ENCODE measurements around the gene TEKT5.
A peak's percentile ranks its signal among the peaks of the same experiment; 100 is the strongest.
"Not testable (repeated sequence)": the region's sequence is repeated elsewhere in the genome, so short reads cannot be mapped to it uniquely, and the experiment has no call there.

Gene TEKT5

GRCh38 chr16:10694830-10695229 lies at the start of gene TEKT5:
TEKT5 (minus strand) TSS chr16:10694930; CDS start chr16:10694873, 57 bp downstream.
- no peak for DNase-seq

- peak; percentile 100 for DNase-seq
Measured at GRCh38 chr16:10743610-10744369, 49.1 kb upstream of the TEKT5 start, which contains the start of gene NUBP1. NUBP1 (plus strand) TSS chr16:10743842; CDS start chr16:10743864, 22 bp downstream.

DNA sequence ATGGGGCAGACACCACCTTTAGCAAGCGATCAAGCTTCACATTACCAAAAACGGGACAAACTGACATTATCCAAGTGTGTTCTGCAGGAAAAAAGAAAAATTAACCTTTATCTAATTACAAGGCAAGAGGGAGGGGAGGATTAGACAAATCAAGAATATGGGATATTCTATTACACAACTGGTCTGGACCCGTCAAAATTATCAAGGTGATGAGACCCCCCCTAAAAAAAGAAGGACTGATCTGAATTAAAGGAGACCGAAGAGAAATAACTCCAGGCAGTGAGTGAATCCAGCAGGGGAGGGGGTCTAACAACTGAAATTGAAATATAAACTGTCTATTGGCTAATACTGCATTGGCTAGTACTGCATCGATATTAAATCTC lies 48.5 kb upstream of the TEKT5 start:
- DNase-seq, result no peak

DNA sequence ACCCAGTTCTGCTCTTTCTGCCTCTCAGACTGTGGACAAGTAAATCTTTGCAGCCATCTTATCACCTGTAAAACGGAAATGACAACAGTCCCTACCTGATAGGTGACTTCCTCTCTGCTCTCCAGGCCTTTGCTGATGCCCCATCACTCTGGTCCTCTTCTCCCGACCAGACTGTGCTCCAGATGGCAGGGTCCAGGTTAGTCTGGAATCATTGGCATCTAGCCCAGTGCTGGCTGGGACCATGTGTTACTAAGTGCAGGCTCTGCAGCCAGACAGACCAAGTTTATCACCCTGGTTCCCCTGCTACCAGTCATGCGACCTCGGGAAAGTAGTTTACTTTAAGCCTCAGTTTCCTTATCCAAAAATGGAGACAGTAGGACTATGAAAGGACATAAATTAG lies 47.1 kb upstream of the TEKT5 start:
- DNase-seq, result no peak

DNA sequence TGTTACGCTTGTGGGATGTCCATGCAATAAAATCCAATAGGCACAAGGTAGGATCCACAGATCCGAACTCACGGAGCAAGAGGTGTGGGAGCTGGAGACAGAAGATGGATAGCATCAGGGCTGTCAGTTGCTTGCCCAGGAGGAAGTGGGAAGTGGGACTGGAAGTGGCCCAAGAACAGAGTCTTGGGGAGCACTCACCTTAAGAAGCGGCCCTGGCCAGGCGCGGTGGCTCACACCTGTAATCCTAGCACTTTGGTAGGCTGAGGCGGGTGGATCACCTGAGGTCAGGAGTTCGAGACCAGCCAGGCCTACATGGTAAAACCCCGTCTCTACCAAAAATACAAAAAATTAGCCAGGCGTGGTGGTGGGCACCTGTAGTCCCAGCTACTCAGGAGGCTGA lies 46.5 kb upstream of the TEKT5 start:
- DNase-seq, result not testable (repeated sequence)

GRCh38 chr16:10740845-10741208 lies 46.1 kb upstream of the TEKT5 start:
- no peak for DNase-seq

DNA sequence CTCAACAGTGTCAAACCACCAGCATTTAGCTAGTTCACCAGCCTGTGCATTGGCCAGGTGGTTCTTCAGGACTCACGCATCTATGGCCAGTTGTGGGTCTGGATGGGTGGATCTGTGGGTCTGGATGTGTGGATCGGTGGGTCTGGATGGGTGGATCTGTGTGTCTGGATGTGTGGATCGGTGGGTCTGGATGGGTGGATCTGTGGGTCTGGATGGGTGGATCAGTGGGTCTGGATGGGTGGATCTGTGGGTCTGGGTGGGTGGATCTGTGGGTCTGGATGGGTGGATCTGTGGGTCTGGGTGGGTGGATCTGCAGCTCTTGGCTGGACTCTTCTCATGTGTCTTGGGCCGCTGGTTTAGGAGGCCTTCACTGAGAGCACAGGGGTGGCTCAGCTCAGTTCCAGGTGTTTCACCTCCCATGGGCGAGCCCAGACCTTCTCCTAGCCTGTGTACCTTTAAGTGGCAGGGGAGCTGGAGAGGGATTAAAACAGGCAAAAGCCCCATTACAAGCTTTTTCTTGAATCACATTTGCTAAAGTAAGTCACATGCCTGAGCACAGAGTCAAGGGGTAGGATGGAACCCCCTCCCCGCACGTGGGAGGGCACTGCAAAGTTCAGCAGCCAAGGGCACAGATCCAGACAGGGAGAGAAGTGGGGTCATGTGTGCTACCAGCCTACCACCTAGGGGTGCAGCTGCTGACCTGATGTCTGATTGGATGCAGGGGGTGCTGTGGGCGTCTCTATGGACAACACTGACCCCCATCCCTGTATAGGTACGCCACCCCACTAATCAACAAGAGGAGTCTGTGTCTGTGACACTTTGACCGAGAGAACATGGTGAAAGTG lies 45.5 kb upstream of the TEKT5 start:
- DNase-seq, result no peak

GRCh38 chr16:10738231-10739077 lies 43.7 kb upstream of the TEKT5 start:
- peak; percentile 46 for DNase-seq

- DNase-seq, result peak; percentile 80
Measured at GRCh38 chr16:10737068-10737625, 42.4 kb upstream of the TEKT5 start.

DNA sequence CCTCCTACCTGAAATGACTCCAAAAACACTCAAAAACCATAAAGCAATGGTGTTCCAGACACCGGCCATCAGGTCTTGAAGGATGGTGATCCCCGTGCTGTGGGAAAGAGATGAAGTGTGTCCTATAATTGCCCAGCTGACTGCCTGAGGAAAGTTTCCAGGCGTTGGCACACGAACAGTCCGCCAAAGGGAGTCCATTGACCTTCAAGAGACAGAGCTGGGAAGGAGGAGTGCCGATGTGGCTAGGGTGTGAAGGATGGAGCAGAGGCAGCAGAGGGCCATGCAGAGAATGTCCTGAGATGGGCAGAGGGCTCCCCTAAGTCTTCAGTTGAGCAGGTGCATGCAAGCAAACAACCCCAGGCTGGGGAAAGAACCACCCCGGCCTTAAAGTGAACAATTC lies 37.1 kb upstream of the TEKT5 start:
- no peak for DNase-seq

GRCh38 chr16:10729104-10730048 lies 34.6 kb upstream of the TEKT5 start:
- no peak for DNase-seq

GRCh38 chr16:10728003-10728887 lies 33.5 kb upstream of the TEKT5 start:
- no peak for DNase-seq

DNA sequence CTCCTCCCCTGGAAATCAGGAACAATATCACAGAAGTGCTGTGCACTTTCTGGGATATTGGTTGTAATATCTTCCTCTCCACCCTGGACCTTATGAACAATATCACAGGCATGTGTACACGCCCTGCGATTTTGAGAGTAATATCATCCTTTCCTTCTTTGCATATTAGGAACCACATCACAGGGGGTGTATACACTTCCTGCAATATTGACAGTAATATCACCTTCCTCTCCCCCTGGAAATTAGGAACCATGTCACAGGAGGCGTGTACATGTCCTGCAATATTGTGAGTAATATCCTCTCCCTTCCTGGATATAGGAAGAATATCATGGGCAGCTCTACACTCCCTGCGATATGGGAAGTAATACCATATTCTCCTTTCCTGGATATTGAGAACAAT lies 14.2 kb upstream of the TEKT5 start:
- no peak for DNase-seq

GRCh38 chr16:10699756-10700155 lies 5.0 kb upstream of the TEKT5 start:
- DNase-seq, result no peak

- DNase-seq, result no peak
Measured at GRCh38 chr16:10694306-10694705, 424 bp downstream of the TEKT5 start.

DNA sequence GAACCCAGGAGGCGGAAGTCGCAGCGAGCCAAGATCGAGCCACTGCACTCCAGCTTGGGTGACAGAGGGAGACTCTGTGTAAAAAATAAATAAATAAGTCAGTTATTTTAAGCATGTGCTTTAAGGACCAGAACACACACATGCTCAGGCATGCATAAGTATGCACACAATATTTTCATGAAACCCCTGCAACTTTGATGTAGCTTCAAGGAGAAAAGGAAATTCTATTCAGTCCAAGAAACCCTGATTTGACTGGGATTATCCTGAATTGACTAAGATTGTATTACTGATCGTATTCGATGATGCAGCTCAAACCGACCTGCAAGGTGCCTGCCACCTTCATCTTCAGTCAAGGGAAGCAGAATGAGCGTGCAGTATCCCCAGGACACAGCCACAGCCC lies 841 bp downstream of the TEKT5 start:
- no peak for DNase-seq

DNA sequence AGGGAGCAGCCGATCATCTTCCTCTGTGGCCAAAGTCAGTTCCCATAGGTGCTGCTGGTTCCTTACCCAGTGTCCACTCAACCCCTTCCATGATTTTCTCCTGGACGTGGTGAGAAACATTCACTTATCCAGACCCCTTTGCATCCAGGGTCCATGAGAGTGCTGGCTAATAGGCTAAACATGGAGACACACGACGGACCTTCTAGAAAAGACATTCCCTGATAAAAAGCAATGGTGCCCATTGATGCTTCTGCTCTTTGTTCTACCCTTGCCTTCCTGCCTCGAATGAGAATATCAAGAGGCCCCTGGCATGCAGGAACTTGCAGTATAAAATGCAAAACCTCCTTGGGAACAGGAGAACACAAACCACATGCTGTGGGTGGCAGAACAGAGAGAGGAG lies 2.3 kb downstream of the TEKT5 start:
- DNase-seq, result no peak

GRCh38 chr16:10688726-10689125 lies 6.0 kb downstream of the TEKT5 start:
- DNase-seq, result no peak

- no peak for DNase-seq
Measured at GRCh38 chr16:10688291-10688690, 6.4 kb downstream of the TEKT5 start.

- no peak for DNase-seq
Measured at GRCh38 chr16:10685709-10686108, 9.0 kb downstream of the TEKT5 start.

All from CD4-positive, alpha-beta T cell treated with Interleukin-17A for 4 hours (primary cell).